HG03457 (cell line): ENCODE measurements around the gene DMRT2.

Experiments
- ATAC-seq: cut with Tn5 transposase; IDR thresholded peaks from one replicate; pipeline ENCODE4 v1.9.1; 2021; ENCODE audit warnings: moderate number of reproducible peaks; ENCODE audit not compliant: unreplicated experiment

The DMRT2 gene

GRCh38 chr9:1046639-1047572 lies 3.3 kb upstream of the DMRT2 start:
- no peak for ATAC-seq

- ATAC-seq = no peak
Measured at GRCh38 chr9:1047591-1048230, 2.4 kb upstream of the DMRT2 start.

GRCh38 chr9:1048231-1048619 lies 1.9 kb upstream of the DMRT2 start:
- no peak for ATAC-seq

- no peak for ATAC-seq
Measured at GRCh38 chr9:1048811-1049210, 1.3 kb upstream of the DMRT2 start.

- ATAC-seq = no peak
Measured at GRCh38 chr9:1049641-1050040, 516 bp upstream of the DMRT2 start.

GRCh38 chr9:1051210-1051583 lies 1.0 kb downstream of the DMRT2 start:
- no peak for ATAC-seq

- ATAC-seq = no peak
Measured at GRCh38 chr9:1051584-1052275, 1.6 kb downstream of the DMRT2 start.

- no peak for ATAC-seq
Measured at GRCh38 chr9:1052365-1053281, 2.5 kb downstream of the DMRT2 start.

- ATAC-seq = no peak
Measured at GRCh38 chr9:1053282-1053621, 3.1 kb downstream of the DMRT2 start.

GRCh38 chr9:1053986-1054425 lies 3.8 kb downstream of the DMRT2 start:
- no peak for ATAC-seq

- no peak for ATAC-seq
Measured at GRCh38 chr9:1055166-1055565, 5.0 kb downstream of the DMRT2 start.

GRCh38 chr9:1057910-1058309 lies 7.8 kb downstream of the DMRT2 start:
- ATAC-seq = no peak

- no peak for ATAC-seq
Measured at GRCh38 chr9:1058826-1059487, 8.8 kb downstream of the DMRT2 start.

GRCh38 chr9:1065130-1065529 lies 15.0 kb downstream of the DMRT2 start:
- ATAC-seq = no peak

- ATAC-seq = no peak
Measured at GRCh38 chr9:1070692-1071091, 20.5 kb downstream of the DMRT2 start.

- ATAC-seq = no peak
Measured at GRCh38 chr9:1071730-1072129, 21.6 kb downstream of the DMRT2 start.

- no peak for ATAC-seq
Measured at GRCh38 chr9:1073497-1073896, 23.3 kb downstream of the DMRT2 start.

- no peak for ATAC-seq
Measured at GRCh38 chr9:1077616-1078015, 27.5 kb downstream of the DMRT2 start.

GRCh38 chr9:1083325-1083913 lies 33.3 kb downstream of the DMRT2 start:
- ATAC-seq = no peak

- no peak for ATAC-seq
Measured at GRCh38 chr9:1085086-1085485, 34.9 kb downstream of the DMRT2 start.
